Activated gamma-delta T cell treated with Interleukin-2 at 50 U/mL for 16 hours (primary cell): ENCODE data around the gene COL4A2.

ENCODE experiments used
- DNase-seq: peaks from one replicate; pipeline ENCODE4 v3.0.0-alpha.2; 2020

COL4A2 gene

GRCh38 chr13:110462091-110462490, 155.0 kb downstream of the COL4A2 start:
- DNase-seq, result no peak

GRCh38 chr13:110463156-110463555, 156.1 kb downstream of the COL4A2 start:
- DNase-seq, result no peak

GRCh38 chr13:110463871-110464510, 156.9 kb downstream of the COL4A2 start:
- DNase-seq, result no peak

- no peak for DNase-seq
These were observed 157.7 kb downstream of the COL4A2 start for GRCh38 chr13:110464556-110465333.

- DNase-seq, result no peak
These were observed 158.6 kb downstream of the COL4A2 start for GRCh38 chr13:110465696-110466095.

DNA sequence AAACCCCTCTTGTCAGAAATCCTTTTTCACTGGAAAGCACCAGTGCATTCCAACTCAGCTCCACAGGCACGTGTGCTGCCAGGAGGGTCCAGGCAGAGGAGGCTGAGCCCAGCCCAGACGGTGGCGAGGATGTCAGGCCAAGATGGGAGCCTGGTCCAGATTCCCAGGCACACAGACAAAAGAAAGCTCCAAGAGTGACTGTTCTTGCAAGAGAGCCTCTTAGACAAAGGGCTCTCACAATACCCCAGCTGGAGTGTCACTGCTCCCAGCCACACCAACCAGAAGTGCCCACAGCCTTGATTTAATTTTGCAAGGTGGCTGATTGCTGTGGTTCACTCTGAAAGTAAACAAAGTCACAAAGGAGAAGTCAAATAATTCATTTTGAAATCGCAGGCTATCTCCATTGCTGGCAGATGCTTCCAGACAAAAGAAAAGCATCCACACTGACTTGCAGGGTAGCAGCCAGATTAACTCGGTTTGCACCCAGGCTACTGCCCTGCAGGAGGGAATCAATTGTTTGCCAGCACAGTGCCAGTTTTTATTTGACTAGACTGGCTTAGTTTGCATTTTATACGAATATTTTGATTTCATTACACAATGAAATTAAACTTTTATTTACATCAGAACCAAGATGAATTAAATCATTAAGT, 159.3 kb downstream of the COL4A2 start:
- no peak for DNase-seq

GRCh38 chr13:110467516-110468110, 160.5 kb downstream of the COL4A2 start:
- no peak for DNase-seq

- DNase-seq, result no peak
These were observed 162.0 kb downstream of the COL4A2 start for GRCh38 chr13:110468986-110469495.

DNA sequence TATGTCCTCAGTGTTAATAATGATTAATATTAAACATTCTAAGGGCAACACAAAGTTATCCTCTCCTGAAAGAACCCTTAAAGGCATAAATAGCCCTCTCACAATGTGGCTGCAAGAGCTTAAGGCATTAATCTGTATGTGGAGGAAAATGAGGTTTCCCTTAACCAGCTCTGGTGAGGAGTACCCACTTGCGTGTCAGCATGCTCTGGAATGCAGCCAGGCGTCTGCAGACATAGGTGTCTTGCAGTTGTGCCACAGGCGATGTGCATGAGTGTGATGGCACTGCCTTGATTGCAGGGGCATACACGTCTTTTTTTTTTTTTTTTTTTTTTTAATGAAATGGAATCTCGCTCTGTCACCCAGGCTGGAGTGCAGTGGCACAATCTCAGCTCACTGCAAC, 162.5 kb downstream of the COL4A2 start:
- DNase-seq, result no peak

GRCh38 chr13:110470272-110471009, 163.4 kb downstream of the COL4A2 start:
- no peak for DNase-seq

DNA sequence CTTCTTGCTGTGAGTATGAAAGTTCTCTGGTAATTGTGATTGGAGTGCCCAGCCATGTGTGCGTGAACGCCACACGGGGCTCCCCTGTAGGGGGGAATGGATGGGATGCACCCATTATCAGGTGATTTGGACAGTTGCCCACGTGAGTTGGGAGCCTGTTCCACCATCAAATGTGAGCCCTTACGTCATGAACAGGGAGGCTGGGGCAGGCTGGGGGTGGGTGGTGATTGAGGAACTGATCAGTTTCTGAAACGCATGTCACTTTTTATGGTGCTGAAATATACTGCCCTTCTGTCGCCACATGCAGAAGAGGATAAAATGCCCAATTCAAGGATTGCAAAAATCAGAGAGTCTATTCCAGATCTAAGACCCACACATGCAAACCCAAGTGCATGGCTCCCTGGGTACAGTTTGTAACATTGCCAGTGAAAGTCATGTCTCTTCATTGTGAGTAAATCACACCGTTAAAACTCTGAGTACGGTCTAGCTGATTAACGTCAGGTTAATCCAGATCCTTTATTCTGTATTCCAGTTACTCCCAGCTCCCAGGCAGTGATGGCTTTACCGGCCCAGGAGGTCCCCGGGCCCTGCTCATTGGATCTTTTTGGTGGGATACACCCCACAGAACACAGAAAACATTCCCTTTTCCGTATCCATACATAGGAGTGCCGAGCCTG, 164.2 kb downstream of the COL4A2 start:
- DNase-seq, result no peak

GRCh38 chr13:110471833-110472162, 164.7 kb downstream of the COL4A2 start:
- no peak for DNase-seq

GRCh38 chr13:110472904-110473563, 165.9 kb downstream of the COL4A2 start:
- no peak for DNase-seq

DNA sequence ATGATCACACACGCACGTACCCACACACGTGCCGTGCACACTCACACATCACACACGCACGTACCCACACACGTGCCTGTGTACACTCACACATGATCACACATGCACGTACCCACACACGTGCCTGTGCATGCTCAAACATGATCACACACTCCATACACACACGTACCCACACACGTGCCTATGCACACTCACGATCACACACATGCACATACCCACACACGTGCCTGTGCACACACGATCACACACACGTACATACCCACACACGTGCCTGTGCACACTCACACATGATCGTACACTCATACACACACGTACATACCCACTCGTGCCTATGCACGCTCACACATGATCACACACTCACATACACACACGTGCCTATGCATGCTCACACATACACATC, 167.6 kb downstream of the COL4A2 start:
- no peak for DNase-seq

- DNase-seq, result no peak
These were observed 168.0 kb downstream of the COL4A2 start for GRCh38 chr13:110475117-110475516.

- no peak for DNase-seq
These were observed 168.6 kb downstream of the COL4A2 start for GRCh38 chr13:110475550-110476219.

- DNase-seq, result no peak
These were observed 169.1 kb downstream of the COL4A2 start for GRCh38 chr13:110476220-110476617.

DNA sequence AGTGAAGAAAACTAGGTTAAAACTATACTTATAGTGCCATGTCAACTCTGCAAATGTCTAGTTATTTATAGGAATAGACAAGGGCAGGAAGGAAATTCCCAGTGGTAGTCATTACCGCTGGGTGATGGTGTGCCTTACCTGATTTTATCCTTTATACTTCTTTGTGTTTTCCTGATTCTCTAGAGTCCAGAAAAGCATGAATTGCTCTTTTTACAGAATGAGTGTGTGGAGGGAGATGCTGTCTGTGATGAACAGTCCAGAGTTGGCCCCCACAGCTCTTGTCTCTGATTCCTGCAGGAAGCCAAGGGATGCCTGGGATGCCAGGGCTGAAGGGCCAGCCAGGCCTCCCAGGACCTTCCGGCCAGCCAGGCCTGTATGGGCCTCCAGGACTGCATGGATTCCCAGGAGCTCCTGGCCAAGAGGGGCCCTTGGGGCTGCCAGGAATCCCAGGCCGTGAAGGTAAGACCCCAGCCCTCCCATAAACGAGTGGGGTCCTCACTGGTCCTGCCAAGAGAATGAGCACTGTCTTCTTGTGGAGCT, 170.7 kb downstream of the COL4A2 start:
- no peak for DNase-seq

DNA sequence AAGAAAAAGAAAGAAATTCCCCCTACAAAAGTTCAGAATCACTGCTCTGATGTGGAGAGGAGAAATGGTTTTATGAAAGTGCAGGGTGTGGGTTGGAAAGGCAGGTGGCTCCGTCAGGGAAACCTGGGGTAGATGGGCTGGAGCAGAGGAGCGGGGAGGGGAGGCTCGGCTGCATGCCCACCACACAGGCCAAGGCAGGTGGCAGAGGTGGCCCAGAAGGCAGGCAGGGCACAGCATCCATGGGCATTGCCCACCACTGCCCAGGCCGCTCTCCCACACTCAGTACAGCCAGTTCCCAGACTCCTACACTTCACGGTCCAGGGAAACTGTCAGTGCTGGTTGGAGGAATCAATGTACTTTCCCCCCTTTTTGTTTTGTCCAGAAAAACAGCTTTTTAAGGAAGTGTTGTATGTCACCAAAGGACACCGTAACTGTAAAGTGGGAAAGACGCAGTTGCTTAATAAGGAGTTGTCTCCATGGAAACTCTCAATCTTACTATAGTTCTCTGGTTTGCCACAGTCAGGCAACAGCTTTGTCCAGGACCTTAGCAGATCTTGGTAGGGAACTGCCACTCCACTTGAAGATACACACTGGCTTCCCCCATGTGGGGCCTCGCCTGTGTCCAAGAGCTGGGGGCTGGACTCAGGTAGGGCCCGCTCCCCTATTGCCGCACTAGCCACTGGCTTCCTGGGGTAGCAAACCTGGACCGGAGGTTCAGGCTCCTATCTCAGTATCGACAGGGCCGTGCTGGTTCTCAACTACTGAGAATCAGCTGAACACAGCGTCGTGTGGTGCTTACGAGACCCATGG, 171.5 kb downstream of the COL4A2 start:
- DNase-seq, result no peak

GRCh38 chr13:110479215-110479545, 172.1 kb downstream of the COL4A2 start:
- no peak for DNase-seq
